IMR-90 (cell line): ENCODE results near the gene LUC7L3. TPM values are rescaled to one million over a fixed set of nuclear protein-coding genes. Genes with fewer than 3 reads are reported as not detected.

ENCODE experiments used
- ATAC-seq: fragments of 200-7000 bp; cut with Tn5 transposase; 2 replicates; pipeline ENCODE4 v1.9.1; 2020; ENCODE audit warnings: low read depth, mild to moderate bottlenecking, moderate library complexity
- BruUV-seq: library from RNA; stranded (reverse); fragments of 400-500 nt; replicated peaks from 2 replicates; lab custom pipeline; 2021; lab: Mats Ljungman, UMichigan
- CTCF ChIA-PET: fragments of 300-600 bp; formaldehyde crosslinking; extraction: SDS; loops from one replicate; lab custom pipeline; 2021; ENCODE audit warnings: antibody characterized with exemption; lab: Yijun Ruan, JAX
- POLR2A ChIA-PET: fragments of 300-600 bp; sonication (Branson Sonifier 250); formaldehyde crosslinking; loops from one replicate; lab custom pipeline; 2022; ENCODE audit warnings: antibody characterized with exemption; ENCODE audit not compliant: unreplicated experiment; lab: Charles Lee
- DNase-seq: peaks from one replicate; pipeline ENCODE4 v3.0.0; 2013
- H2AFZ ChIP-seq: replicated peaks from 2 replicates; pipeline ENCODE3; 2013; ENCODE audit warnings: low read length, mild to moderate bottlenecking; ENCODE audit not compliant: poor library complexity
- H2AK5ac ChIP-seq: 2 replicates; pipeline ENCODE4 v1.6.1; 2013; ENCODE audit warnings: low read depth, low read length, inconsistent platforms
- H2AK9ac ChIP-seq: replicated peaks from 2 replicates; pipeline ENCODE3; 2013; ENCODE audit warnings: mild to moderate bottlenecking, low read depth, low read length, moderate library complexity; ENCODE audit not compliant: poor library complexity
- H2BK120ac ChIP-seq: 2 replicates; pipeline ENCODE4 v1.6.1; 2013; ENCODE audit warnings: low read depth, low read length, inconsistent platforms
- H2BK15ac ChIP-seq: 3 replicates; pipeline ENCODE4 v1.6.1; 2013; ENCODE audit warnings: low read depth, low read length, inconsistent platforms
- H2BK20ac ChIP-seq: 2 replicates; pipeline ENCODE4 v1.6.1; 2013; ENCODE audit warnings: low read depth, mild to moderate bottlenecking, inconsistent platforms, low read length, moderate library complexity
- H2BK5ac ChIP-seq: 2 replicates; pipeline ENCODE4 v1.6.1; 2013; ENCODE audit warnings: mild to moderate bottlenecking, low read depth, low read length, inconsistent platforms; ENCODE audit not compliant: poor library complexity, severe bottlenecking
- H3K14ac ChIP-seq: replicated peaks from 2 replicates; pipeline ENCODE4 v1.6.1; 2013; ENCODE audit warnings: low read depth, low read length, inconsistent platforms
- H3K18ac ChIP-seq: 2 replicates; pipeline ENCODE4 v1.6.1; 2013; ENCODE audit warnings: low read depth, low read length, control low read depth
- H3K23ac ChIP-seq: 2 replicates; pipeline ENCODE4 v1.6.1; 2013; ENCODE audit warnings: low read depth, low read length, inconsistent platforms
- H3K27ac ChIP-seq: 2 replicates; pipeline ENCODE4 v1.5.1; 2013; ENCODE audit warnings: mild to moderate bottlenecking, control low read depth, low read length; ENCODE audit not compliant: insufficient read depth
- H3K27me3 ChIP-seq: 2 replicates; pipeline ENCODE4 v1.6.1; 2013; ENCODE audit warnings: low read length; ENCODE audit not compliant: control insufficient read depth, insufficient read depth
- H3K36me3 ChIP-seq: 2 replicates; pipeline ENCODE4 v1.6.1; 2013; ENCODE audit warnings: low read length, mixed read lengths; ENCODE audit not compliant: control insufficient read depth, insufficient read depth
- H3K4ac ChIP-seq: 2 replicates; pipeline ENCODE4 v1.6.1; 2013; ENCODE audit warnings: low read depth, low read length, inconsistent platforms
- H3K4me1 ChIP-seq: 2 replicates; pipeline ENCODE4 v1.6.1; 2013; ENCODE audit warnings: low read length, mixed read lengths; ENCODE audit not compliant: control insufficient read depth, insufficient read depth
- H3K4me2 ChIP-seq: 2 replicates; pipeline ENCODE4 v1.6.1; 2013; ENCODE audit warnings: low read depth, mild to moderate bottlenecking, control low read depth, low read length, moderate library complexity
- H3K4me3 ChIP-seq: 2 replicates; pipeline ENCODE4 v1.5.1; 2013; ENCODE audit warnings: low read depth, mild to moderate bottlenecking, control low read depth, low read length, moderate library complexity; ENCODE audit not compliant: insufficient read depth
- H3K56ac ChIP-seq: 2 replicates; pipeline ENCODE4 v1.6.1; 2013; ENCODE audit warnings: low read length, inconsistent platforms; ENCODE audit not compliant: insufficient read depth; ENCODE audit errors: extremely low read depth
- H3K79me1 ChIP-seq, 2 experiments: 2 replicates each; pipeline ENCODE4 v1.6.1; 2013; ENCODE audit warnings: low read length in 2 of 2, inconsistent platforms in 1 of 2, low read depth in 1 of 2
- H3K9ac ChIP-seq: 2 replicates; pipeline ENCODE4 v1.6.1; 2013; ENCODE audit warnings: low read depth, low read length, control low read depth
- H3K9me1 ChIP-seq: 2 replicates; pipeline ENCODE4 v1.6.1; 2013; ENCODE audit warnings: low read length, inconsistent platforms; ENCODE audit not compliant: insufficient read depth
- H3K9me3 ChIP-seq: 2 replicates; pipeline ENCODE4 v1.6.1; 2013; ENCODE audit warnings: low read length; ENCODE audit not compliant: control insufficient read depth, insufficient read depth
- H4K20me1 ChIP-seq: 2 replicates; pipeline ENCODE4 v1.6.1; 2013; ENCODE audit warnings: low read length, inconsistent platforms; ENCODE audit not compliant: insufficient read depth
- H4K5ac ChIP-seq: 2 replicates; pipeline ENCODE4 v1.6.1; 2013; ENCODE audit warnings: mild to moderate bottlenecking, low read depth, low read length, control low read depth
- H4K8ac ChIP-seq, 2 experiments: 2 replicates each; pipeline ENCODE4 v1.6.1; 2013; ENCODE audit warnings: low read depth in 2 of 2, low read length in 2 of 2, control low read depth in 1 of 2, inconsistent platforms in 1 of 2
- H4K91ac ChIP-seq: 2 replicates; pipeline ENCODE4 v1.6.1; 2013; ENCODE audit warnings: low read depth, low read length, inconsistent platforms; ENCODE audit not compliant: insufficient read depth
- BHLHE40 ChIP-seq: fragments of 150-350 bp; IDR thresholded peaks from 2 replicates; pipeline ENCODE4 v1.6.1; 2016; ENCODE audit warnings: mild to moderate bottlenecking, low read depth, low read length
- CEBPB ChIP-seq: IDR thresholded peaks from 2 replicates; pipeline ENCODE4 v1.6.1; 2012; ENCODE audit warnings: low read depth, low read length, improper control_type of control experiment
- CHD1 ChIP-seq: IDR thresholded peaks from 2 replicates; pipeline ENCODE4 v1.6.1; 2012; ENCODE audit warnings: low read depth, low read length, improper control_type of control experiment
- CTCF ChIP-seq: conservative IDR thresholded peaks from 2 replicates; pipeline ENCODE4 v1.5.1; 2012; ENCODE audit warnings: mild to moderate bottlenecking, low read depth, low read length, improper control_type of control experiment
- ELK1 ChIP-seq: fragments of 150-350 bp; IDR thresholded peaks from 2 replicates; pipeline ENCODE4 v1.6.1; 2016; ENCODE audit warnings: low read depth, mild to moderate bottlenecking, low read length, moderate library complexity, borderline replicate concordance
- FOS ChIP-seq: fragments of 150-350 bp; IDR thresholded peaks from 2 replicates; pipeline ENCODE4 v1.6.1; 2016; ENCODE audit warnings: low read depth, low read length
- MAFK ChIP-seq: IDR thresholded peaks from 2 replicates; pipeline ENCODE4 v1.6.1; 2012; ENCODE audit warnings: low read depth, low read length, improper control_type of control experiment
- MAZ ChIP-seq: IDR thresholded peaks from 2 replicates; pipeline ENCODE4 v1.6.1; 2012; ENCODE audit warnings: low read depth, mild to moderate bottlenecking, low read length, improper control_type of control experiment, moderate library complexity, borderline replicate concordance
- MXI1 ChIP-seq: IDR thresholded peaks from 2 replicates; pipeline ENCODE4 v1.6.1; 2012; ENCODE audit warnings: low read depth, mild to moderate bottlenecking, low read length, moderate library complexity, borderline replicate concordance
- NFE2L2 ChIP-seq: fragments of 150-350 bp; IDR thresholded peaks from 2 replicates; pipeline ENCODE4 v1.6.1; 2016; ENCODE audit warnings: low read depth, mild to moderate bottlenecking, low read length
- POLR2A ChIP-seq: IDR thresholded peaks from 2 replicates; pipeline ENCODE4 v1.6.1; 2012; ENCODE audit warnings: mild to moderate bottlenecking, low read depth, low read length
- RAD21 ChIP-seq: IDR thresholded peaks from 2 replicates; pipeline ENCODE4 v1.6.1; 2012; ENCODE audit warnings: low read length, improper control_type of control experiment
- RCOR1 ChIP-seq: IDR thresholded peaks from 2 replicates; pipeline ENCODE4 v1.6.1; 2012; ENCODE audit warnings: mild to moderate bottlenecking, low read length, improper control_type of control experiment; ENCODE audit not compliant: insufficient replicate concordance
- RFX5 ChIP-seq: IDR thresholded peaks from 2 replicates; pipeline ENCODE4 v1.8.0; 2012; ENCODE audit warnings: low read depth, mild to moderate bottlenecking, low read length, moderate library complexity
- SMC3 ChIP-seq: fragments of 150-350 bp; IDR thresholded peaks from 2 replicates; pipeline ENCODE4 v1.6.1; 2016; ENCODE audit warnings: low read depth, mild to moderate bottlenecking, antibody characterized with exemption, low read length, moderate library complexity
- WGBS, 2 experiments: methylation state at CpG; one replicate each; pipeline versions ENCODE4 v1.1.5 to v1.1.7; 2013; ENCODE audit warnings: missing lambda C conversion rate in 2 of 2; ENCODE audit not compliant: insufficient read length in 1 of 2; ENCODE audit errors: extremely low coverage in 2 of 2; 5-methylcytosine and 5-hydroxymethylcytosine counted together
- dilution Hi-C: fragments of 300-500 bp; cut with HindIII; formaldehyde crosslinking; loops from one replicate; pipeline ENCODE4 v1.14.3; 2018; ENCODE audit warnings: low sequenced_read_pairs; ENCODE audit not compliant: unreplicated experiment
- in situ Hi-C: fragments of 300-500 bp; cut with MboI; formaldehyde crosslinking; loops from 3 replicates; pipeline ENCODE4 v1.14.3; 2019; ENCODE audit warnings: low sequenced_read_pairs, inconsistent platforms, mixed read lengths
- intact Hi-C: fragments of 100-400 bp; cut with micrococcal nuclease; formaldehyde crosslinking; loops from 2 replicates; pipeline ENCODE4 v1.10.0; 2022
- polyA plus RNA-seq, 3 experiments: library from polyadenylated mRNA; depleted of rRNA; stranded (reverse); fragments of >200 nt; gene quantifications; 2 replicates each; pipeline ENCODE4 v1.2.3, GENCODE V29; 2012; ENCODE audit warnings: low replicate concordance in 1 of 3
- total RNA-seq: library from RNA; depleted of rRNA; stranded (reverse); fragments of >200 nt; gene quantifications from 2 replicates; pipeline ENCODE4 v1.2.3, GENCODE V29; 2012
- TF ChIP-seq, protein P1 (sequence below): fragments of 150-350 bp; IDR thresholded peaks from 2 replicates; pipeline ENCODE4 v1.6.1; 2017; ENCODE audit warnings: mild to moderate bottlenecking, antibody characterized with exemption, low read length, low read depth

Gene LUC7L3
- total and polyA plus RNA-seq, 2 of the 4 experiments (the other 2 are of a cell fraction) = 17.7 to 44.7 TPM

- H2BK15ac ChIP-seq = no peak overlapping the region
- in situ Hi-C loops = loop anchor here (5.0 kb wide), 1 partner anchor 57 kb away; no protein-coding TSS in a partner anchor
- H3K9ac ChIP-seq = no peak overlapping the region
- no peaks in the 10 kb centered on the region; the same call in 1 of the 2 replicates for H3K27me3 ChIP-seq
- no peak overlapping the region for H2AFZ ChIP-seq
- dilution Hi-C loops = no loop called here
- no peak overlapping the region for H2BK20ac ChIP-seq
- ChIA-PET POLR2A (interaction anchor here (1.1 kb wide), 1 partner anchor 81 kb away, joined by 4 read pairs; the partner anchor contains the start of gene TOB1), CTCF (interaction anchor here (1.0 to 1.3 kb wide), 2 partner anchors 31 to 57 kb away, joined by 4 read pairs; no protein-coding TSS in a partner anchor)
- no peaks in the 10 kb centered on the region for H3K9me3 ChIP-seq
- H4K20me1 ChIP-seq = no peaks in the 10 kb centered on the region
- no peak overlapping the region for H3K56ac ChIP-seq
- H3K14ac ChIP-seq = no peak overlapping the region
- no peak overlapping the region for H2BK5ac ChIP-seq
- H3K9me1 ChIP-seq = 0 out of 2 replicates have a peak, but pooled peaks cover 3% of the 10 kb centered on the region
- H3K4me3 ChIP-seq = no peak overlapping the region
- 75% methylated on average over 2 of the region's 4 CpGs; no CpG with 5 or more reads in 1 of the 2 experiments for WGBS, 2 experiments
- no TSS peak for BruUV-seq
- H4K91ac ChIP-seq = no peak overlapping the region
- peaks cover 13% of the 10 kb centered on the region for H3K4me1 ChIP-seq
- intact Hi-C loops = no loop called here
- no peak overlapping the region for H2BK120ac ChIP-seq
- H3K36me3 ChIP-seq = no peaks in the 10 kb centered on the region
- no peak overlapping the region for H4K8ac ChIP-seq
- ATAC-seq = no peak
- H3K18ac ChIP-seq = no peak overlapping the region
- no peak overlapping the region for H3K4me2 ChIP-seq
- H3K27ac ChIP-seq = no peak overlapping the region
- H3K79me1 ChIP-seq = no peaks in the 10 kb centered on the region
- no peak for DNase-seq
- H4K5ac ChIP-seq = no peak overlapping the region
- TF ChIP-seq RCOR1 = no peak
- no peak for TF ChIP-seq CHD1
- no peak for TF ChIP-seq MXI1
- no peak for TF ChIP-seq POLR2A
- TF ChIP-seq MAFK = no peak
- TF ChIP-seq RFX5 = no peak
- TF ChIP-seq, protein P1, sequence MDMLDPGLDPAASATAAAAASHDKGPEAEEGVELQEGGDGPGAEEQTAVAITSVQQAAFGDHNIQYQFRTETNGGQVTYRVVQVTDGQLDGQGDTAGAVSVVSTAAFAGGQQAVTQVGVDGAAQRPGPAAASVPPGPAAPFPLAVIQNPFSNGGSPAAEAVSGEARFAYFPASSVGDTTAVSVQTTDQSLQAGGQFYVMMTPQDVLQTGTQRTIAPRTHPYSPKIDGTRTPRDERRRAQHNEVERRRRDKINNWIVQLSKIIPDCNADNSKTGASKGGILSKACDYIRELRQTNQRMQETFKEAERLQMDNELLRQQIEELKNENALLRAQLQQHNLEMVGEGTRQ = no peak
- no peak for TF ChIP-seq NFE2L2
- TF ChIP-seq BHLHE40 = no peak
- no peak for TF ChIP-seq FOS
- no peak for TF ChIP-seq ELK1
- no peak for TF ChIP-seq RAD21
- TF ChIP-seq SMC3 = no peak
- no peak for TF ChIP-seq CEBPB
- no peak for TF ChIP-seq CTCF
- no peak for TF ChIP-seq MAZ
- no peak overlapping the region for H3K4ac ChIP-seq
- H2AK5ac ChIP-seq = no peak overlapping the region
- peak overlapping the region; percentile 33 for H2AK9ac ChIP-seq
- H3K23ac ChIP-seq = no peak overlapping the region
Observed at GRCh38 chr17:50785126-50785525, 65.7 kb downstream of the LUC7L3 start.
